Suppressor macrophage treated with lipopolysaccharide for 1 hour (primary cell): Measurements from ENCODE around the gene VILL.
"Not testable (repeated sequence)": the region's sequence is repeated elsewhere in the genome, so short reads cannot be mapped to it uniquely, and the experiment has no call there.

Experiments
- DNase-seq, 3 donors: peaks; one replicate each; pipeline ENCODE4 v3.0.0-alpha.2; 2020 to 2022

VILL gene

DNA sequence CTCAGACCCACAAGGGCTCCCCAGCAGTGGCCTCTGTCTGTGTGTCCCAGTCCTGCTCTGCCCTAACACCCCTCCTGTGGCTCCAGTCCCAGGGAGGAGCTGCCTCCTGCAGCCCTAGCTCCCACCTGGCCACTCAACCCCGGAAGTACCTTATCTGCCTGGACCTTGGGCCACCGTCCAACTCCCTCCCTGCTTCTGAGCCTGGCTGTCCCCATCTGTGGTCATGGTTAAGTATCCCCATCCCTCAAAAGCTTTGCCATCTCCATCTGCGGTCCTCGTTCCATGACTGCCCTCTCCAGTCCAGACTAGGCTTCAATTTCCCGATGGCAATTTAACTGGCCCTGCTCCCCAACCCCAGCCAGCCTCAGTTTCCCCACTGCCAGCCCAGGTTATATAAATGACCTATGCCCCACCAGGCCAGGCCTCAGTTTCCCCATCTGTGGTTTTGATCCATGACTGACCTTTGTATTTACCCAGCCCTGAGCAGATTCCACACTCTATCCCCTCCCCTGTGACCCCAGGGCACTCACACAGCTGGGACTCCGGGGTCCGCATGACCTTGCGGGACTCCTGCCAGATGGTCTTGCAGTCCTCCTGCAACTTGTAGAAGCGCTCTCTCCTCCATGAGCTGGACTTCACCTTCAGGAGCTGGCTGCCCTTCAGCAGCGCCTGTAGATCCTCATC, 29.2 kb downstream of the VILL start:
- no peak for DNase-seq

DNA sequence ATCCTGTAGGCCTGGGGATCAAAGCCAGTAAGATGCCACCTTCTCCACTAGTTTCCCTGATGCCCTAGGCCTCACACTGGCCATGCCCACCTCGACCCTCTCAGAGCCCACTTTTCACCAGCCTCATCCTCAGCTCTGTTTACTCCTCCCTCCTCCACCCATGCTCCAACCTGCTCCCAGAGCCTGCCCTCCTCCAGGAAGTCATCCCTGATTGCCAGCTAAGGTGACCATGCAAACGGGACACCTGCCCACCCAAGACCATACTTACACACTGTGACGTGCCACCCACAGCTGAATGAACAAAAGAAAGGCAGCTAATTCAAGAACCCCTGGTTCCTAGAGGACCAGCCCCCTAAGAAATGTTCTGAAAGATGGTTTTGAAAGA, 29.7 kb downstream of the VILL start:
- no peak for DNase-seq

DNA sequence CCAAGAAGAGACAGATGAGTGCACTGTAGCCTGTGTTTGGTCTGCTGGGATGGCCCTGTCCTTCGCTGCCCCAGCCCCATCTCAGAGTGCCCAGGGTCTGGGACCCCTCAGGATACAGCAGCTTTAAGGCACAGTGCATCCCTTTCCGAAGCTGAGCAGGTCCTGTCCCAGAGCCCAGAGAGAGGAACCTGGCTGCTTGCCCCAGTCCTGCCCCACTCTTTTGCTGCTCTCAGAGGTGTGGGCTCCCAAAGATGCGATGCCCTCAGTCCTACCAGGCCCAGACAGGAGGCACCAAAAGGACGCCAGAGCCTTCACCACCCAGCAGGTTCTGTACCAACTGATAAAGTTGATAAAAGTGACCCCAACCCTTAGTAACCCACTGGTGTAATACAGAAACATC, 30.6 kb downstream of the VILL start:
- no peak for DNase-seq

DNA sequence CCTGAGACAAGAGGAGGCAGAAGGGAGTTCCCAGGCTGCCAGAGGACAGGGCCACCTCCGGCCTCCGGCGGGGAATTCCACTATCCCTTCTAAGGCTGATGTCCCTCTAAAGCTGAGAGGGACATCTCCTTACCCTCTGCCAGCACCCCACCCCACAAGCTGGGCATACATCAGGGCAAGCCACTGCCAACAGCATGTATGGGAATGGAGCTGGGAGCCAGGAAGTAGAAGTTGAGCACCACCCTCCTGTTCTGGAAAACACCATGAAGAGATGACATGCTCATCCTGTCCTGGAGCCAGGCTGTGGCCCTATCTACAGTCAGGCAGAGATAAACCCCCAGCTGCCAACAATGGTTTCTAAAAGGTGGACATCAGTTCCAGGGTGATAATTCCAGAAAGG, 31.7 kb downstream of the VILL start:
- DNase-seq: peak; percentile 21 to 46 (median 28)

DNA sequence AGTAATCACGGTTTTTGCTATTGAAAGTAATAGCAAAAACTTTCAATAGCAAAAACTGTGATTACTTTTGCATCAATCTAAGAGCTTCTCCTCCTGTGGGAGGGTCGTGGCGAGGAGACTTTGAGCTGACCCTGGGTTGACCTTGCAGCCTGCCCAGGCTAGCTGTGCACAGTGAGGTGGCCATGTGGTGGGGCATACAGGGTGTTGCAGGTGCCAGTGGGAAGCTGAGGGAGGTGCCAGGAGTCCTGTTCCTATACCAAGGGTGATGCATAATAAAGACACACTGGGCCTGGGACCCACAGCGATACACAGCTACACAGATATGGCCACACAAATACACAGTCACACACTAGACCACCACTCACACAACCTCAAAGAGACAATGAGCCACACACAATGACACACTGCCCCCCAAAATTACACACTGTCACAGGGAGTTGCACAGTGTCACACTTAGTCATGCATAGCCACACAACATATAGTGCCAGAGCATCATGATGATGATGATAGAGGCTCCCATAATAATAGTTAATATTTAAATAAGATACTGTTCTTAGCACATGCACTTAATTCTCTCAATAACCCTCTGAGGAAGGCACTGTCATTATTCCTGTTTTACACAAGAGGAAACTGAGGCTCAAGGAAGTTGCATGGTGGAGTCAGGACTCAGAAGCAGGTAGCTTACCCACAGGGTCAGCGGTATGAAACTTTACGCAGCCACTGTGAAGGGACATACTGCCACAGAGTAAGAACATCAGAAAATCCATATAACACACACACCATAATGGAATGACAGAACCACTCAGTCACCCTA, 32.5 kb downstream of the VILL start:
- peak in 1 of 3 donors; percentile 24 for DNase-seq

DNA sequence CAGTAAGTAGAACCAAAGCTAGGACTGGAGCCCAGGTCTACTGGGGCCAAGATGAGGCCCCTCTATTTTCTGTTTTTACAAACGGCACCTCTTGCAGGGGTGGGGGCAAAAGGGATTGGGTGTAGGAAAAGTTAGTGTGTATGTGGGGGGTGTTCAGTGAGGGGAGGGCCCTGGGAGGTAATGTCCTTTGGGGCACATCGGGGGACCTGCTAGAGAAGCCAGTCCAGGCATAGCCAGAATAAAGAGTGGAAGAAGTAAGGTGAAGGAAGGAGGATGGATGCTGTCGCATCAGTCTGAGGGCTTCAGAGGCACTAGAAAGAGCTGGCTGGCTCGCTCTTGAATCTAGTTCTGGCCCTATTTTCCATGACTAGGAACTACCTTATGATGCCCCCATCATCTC, 36.3 kb downstream of the VILL start:
- no peak for DNase-seq

DNA sequence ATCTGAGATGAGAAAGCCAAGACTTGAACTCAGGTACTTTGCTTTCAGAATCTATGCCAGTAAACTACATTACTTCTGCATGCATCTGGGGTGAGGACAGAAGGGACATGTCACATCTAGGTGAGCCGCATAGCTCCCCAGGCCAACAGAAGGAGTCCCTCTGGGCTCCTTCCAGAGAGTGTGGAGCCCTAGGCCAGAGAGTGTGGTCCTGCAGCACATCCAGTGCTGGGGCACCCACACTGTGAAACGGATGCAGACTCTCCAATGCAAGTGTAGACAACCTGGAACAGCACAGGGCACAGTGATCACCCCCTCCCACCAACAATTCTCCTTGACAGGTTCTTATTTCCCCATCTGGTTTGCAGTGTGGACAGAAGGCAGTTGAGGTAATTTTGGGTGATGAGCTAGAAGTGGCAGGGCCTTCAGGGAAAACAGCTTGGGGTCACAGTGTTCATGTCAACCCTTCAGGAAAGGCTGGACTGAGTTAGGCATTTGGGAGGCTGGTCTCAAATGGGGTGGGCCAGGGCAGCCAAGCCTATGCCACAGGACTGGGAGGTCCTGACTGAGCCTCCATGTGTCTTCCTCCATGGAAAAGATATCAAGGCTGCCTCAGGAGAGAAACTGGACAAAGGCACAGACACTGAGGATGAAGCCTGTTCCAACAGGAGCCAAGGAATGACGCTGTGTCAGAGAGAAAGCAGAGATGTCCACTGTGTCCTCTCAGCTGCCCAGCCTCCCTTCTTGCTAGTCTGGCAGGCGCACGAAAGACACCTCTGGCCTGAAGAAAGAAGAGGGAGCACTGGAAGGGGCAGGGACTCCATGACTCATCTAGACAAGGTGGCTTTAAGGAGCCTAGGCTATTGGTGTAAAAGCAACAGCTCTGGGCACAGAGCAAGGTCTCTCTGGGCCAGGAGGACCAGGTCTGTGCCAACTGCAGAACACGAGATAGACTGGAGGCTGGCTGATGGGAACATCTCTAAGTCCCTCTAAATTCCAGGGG, 37.2 kb downstream of the VILL start:
- DNase-seq: no peak

DNA sequence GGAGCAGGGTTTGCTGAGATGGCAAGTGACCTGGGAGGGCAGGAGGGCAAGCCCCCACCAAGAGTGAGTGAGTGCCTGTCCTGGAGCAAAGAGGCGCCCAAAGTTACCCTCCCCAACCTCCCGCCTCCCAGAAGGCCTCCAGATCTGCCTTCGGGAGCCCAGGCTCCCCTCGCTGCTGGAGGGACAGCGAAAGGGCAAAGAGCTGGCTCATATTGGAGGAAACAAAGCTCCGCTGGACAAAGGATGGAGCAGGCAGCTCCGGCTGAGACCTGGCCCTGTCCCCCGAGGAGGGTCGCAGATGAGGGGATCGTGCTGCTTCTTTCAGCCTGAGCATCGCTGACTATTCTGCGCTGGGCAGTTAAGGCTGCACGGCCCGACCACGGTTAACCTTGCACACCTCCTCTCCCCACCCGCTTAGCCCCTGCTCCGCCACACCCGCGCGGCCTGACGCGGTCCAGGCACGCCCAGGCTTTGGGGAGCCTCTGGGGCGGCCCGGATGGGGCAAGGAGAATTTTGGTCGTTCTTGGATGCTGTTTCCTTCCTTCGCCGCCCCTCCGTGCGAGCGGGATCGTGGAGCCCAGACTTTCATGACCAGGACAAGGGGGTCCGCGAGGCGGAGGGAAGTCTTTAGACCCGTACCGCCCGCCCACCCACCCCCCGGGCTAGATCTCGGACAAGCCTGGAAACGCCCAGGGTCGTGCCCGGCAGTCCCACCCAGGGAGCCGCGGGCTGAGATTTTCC, 38.2 kb downstream of the VILL start:
- DNase-seq: no peak

DNA sequence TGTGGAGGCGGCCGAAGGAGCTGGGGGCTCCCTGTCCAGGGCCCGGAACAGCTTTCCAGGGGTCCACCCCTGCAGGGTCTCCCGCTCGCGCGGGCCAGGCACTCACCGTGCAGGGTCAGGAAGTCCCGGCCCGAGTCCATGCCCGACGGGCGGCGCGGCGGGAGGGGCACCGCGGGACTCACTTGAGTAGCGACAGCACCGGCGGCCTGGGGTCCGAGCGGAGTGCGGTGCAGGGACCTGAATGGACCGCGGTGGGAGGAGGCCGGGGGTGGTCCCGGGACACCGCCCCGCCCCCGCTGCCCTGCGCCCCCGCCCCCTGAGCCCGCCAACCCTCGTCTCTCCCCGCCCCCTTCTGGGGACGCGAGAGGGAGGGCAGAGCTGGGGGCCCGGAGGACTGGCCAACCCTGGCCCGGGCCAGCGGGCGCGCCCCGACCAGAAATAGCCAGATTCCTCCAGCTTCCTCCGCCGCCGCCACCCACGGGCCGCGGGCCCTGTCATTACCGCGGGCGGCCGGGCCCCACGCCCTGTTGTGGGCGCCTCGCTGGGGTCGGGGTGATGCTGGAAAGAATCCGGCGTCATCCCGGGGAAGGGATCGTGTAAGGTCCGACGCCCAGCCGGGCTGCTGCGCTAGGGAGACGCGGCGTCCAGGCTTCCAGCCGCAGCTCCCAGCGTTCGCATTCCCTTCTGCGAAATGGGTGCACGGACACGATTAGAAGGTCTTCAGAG, 39.0 kb downstream of the VILL start, which contains the start of gene PLCD1:
Gene PLCD1 (minus strand): TSS at position 243 of the 726 bp plus-strand sequence. CDS start 103 bp downstream, at position 140.
- DNase-seq: peak; percentile 68 to 84 (median 76)

DNA sequence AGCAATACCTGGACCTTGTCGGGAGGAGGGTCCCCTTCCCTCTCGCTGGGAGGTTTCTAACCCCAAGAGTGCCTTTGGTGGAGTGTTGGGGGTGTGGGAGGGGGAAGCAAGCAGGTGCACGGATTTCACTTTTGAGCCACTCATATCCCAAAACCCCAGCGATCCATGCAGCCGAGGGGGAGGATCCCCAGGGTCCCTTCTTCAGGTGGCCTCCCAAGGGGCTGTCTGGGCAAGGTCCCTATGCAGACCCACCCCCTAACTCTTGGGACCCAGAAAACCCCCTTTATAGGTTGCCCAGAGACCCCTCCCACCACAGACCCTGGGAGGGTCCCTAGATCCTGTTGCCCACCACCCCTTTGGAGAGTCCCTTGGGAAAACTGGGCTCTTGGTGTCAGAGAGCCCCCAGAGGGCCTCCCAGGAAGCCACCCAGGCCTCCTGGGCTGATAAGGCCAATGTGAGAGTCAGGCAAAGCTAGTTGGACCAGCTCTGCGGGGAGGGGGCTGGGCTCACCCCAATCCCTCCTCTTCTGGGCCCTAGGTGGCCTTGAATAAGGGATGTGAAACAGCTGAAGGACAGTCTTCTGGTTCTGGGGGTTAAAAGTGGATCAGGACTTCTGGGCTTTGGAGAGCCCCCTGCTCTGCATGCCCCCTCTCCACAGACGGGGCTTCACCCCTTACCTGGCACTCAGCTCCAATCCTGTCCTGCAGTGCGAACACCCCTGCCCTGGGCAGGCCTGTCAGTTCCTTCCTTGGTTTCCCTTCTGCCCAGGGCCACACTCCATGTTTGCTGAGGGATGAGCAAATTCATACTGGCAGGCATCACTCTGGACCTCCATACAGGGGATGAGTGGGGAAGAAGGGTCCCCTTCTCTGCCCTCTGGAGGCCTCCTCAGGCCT, 39.8 kb downstream of the VILL start:
- no peak for DNase-seq

DNA sequence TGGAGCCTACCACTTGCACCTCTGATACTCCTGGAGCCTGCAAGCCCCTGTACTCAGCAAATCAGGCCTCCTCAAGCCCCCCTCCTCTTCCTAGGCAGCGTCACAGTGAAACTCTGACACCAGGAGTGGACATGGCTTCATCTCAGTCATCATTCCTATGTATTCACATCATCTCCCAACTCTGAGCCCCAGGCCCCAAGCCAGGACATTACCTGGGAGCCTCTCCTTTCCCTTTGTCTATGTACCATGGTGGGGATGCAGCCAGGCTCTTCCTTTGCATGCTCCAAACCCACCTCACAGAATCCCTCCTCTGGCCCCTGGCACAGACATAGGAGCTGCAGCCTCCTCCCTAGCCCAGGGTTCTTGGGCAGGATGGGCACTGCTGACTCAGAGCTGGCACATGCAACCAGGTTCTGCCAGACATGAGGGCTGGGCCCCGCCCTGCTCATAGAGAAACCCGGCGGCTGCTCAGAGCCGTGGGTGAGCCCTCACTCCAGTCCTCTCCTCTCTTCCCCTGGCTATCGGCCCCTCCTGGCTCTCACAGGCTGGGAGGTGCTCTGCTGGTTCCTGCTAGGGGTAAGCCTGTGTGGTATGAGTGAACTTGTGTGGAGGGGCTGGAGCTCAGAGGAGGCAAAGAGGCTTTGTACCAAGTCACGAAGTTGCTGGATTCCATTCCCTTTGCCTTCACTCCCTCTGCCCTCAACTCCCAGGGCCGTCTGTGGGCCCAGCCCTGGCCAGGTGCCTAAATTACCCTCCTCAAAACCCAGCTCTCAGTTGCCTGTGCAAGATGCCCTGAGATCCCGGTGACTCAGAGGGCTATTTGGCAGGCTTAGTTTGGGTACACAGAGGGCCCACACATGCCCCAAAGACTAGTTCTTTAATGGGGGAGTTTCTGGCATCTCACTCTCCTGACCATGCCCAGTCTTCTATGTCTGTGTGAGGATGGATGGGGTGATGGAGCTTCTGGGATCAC, 40.7 kb downstream of the VILL start:
- peak; percentile 43 to 49 (median 47) for DNase-seq

DNA sequence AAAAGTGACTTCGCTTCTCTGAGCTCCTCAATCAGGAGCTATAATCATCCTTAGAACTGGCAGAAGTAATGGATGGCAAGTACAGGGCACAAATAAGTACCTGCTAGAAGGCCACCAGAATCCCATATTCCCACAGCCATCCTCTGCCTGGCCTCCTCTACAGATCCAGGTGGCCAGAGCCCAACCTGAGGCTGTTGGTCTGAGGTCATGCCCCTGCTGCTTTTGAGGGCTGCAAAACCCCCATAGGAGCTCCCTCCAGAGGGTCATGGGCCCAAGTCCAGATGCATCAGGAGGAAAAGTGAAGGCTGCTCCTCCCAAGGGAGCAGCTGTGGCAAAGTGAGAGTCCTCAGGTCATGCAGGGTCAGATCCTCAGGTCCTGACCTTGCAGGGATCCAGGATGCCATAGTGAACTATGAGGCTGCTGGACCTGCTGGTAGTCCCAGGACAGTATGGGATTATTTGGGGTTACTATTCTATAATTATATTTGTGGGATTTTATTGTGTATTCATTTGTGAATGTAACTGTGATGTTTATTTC, 41.8 kb downstream of the VILL start:
- no peak for DNase-seq

DNA sequence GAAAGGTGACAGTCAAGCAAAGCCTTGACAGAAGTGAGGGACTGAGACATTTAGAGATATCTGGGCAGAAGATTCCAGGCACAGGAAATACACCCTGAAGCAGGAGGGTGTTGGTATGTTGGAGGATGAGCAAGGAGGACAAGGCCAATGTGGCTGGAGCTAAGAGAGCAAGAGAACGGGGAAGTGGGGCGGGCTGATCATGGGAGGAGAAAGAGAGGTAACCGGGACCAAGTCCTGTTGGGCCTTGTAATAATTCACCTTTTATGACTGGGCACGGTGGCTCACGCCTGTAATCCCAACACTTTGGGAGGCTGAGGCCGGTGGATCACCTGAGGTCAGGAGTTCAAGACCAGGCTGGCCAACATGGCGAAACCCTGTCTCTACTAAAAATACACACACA, 43.0 kb downstream of the VILL start:
- DNase-seq: not testable (repeated sequence)

DNA sequence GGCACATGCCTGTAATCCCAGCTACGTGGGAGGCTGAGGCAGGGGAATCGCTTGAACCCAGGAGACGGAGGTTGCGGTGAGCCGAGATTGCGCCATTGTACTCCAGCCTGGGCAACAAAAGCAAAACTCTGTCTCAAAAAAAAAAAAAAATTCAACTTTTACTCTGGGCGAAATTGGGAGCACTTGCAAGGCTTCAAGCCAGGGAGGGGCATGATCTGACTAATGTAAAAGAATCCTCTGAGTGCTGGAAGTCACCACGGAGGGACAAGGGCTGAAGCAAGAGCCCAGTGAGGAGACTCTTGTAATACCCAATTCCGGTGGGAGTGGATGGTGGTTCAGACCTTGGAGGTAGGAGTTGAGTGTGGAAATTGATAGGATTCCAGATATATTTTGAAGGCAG, 43.7 kb downstream of the VILL start:
- not testable (repeated sequence) for DNase-seq

DNA sequence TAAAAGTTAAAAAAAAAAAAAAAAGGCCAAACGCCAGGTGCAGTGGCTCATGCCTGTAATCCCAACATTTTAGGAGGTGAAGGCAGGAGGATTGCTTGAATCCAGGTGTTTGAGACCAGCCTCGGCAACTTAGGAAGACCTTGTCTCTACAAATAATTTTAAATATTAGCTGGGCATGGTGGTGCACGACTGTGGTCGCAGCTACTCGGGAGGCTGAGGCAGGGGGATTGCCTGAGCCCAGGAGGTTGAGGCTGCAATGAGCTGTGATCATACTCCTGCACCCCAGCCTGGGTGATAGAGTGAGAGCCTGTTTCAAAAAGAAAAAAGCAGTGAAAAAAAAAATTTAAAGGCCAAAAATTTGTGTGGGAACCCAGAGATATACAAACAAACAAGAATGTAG, 45.7 kb downstream of the VILL start:
- DNase-seq: no peak

DNA sequence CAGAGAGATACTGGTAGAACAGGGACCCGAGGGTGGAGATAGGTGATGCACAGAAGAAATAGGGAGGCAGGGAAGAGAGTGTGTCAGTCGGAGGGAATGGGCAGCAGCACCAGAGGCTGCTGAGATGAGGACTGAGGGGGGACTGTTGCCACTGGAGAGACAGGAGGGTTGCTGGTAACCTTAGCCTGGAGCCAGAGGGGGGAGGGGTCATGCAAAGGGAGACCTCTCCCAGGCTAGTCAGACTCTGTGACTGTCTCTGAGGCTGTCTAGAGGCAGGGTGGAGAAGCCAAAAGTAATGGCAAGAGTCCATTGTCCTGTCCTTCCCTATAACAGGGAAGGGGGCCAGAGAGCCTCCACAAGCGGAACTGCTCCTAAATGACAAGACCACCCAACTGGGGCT, 46.3 kb downstream of the VILL start:
- no peak for DNase-seq

DNA sequence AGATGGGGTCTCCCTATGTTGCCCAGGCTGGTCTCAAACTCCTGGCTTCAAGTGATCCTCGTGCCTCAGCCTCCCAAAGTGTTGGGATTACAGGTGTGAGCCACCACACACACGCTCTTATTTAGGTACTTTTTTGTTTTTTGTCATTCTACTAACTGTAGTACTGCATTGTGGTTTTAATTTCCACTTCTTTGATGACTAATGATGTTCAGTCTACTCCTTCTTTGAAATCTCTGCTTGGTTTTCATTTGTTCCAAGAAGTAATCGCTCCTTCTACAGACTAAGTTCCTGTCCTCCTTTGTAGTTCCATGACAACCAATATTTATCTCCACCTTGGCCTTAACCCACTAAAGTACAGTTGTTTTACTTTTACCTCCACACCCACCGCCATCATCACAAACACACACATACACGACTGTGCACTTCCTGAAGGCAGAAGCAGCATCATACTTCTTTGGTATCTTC, 47.9 kb downstream of the VILL start:
- DNase-seq: peak in 2 of 3 donors; percentile 18 to 23

DNA sequence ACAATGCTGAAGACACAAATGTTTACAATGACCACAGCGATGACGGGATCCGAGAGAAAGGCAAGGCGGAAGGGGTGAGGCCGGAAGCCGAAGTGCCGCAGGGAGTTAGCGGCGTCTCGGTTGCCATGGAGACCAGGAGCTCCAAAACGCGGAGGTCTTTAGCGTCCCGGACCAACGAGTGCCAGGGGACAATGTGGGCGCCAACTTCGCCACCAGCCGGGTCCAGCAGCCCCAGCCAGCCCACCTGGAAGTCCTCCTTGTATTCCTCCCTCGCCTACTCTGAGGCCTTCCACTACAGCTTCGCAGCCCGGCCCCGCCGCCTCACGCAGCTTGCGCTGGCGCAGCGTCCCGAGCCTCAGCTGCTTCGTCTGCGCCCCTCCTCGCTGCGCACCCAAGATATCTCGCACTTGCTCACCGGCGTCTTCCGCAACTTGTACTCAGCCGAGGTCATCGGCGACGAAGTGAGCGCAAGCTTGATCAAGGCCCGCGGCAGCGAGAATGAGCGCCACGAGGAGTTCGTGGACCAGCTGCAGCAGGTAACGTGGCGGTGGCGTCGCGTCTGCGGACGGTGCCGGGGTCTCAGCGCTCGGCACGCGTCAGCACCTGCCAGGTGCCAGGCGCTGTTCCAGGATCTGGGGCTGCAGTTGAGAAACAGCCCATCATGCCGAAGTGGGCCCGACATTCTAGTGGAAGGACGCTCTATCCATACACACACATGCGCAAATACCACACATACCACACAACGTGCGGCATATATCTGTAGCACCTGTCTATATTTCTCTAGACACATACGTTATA, 48.7 kb downstream of the VILL start, which contains the start of gene DLEC1:
Gene DLEC1 (plus strand): TSS at position 108 of the 798 bp plus-strand sequence. CDS start 18 bp downstream, at position 126.
- peak; percentile 64 to 73 (median 65) for DNase-seq
